Measurements from ENCODE around the gene STOX2.

DNA sequence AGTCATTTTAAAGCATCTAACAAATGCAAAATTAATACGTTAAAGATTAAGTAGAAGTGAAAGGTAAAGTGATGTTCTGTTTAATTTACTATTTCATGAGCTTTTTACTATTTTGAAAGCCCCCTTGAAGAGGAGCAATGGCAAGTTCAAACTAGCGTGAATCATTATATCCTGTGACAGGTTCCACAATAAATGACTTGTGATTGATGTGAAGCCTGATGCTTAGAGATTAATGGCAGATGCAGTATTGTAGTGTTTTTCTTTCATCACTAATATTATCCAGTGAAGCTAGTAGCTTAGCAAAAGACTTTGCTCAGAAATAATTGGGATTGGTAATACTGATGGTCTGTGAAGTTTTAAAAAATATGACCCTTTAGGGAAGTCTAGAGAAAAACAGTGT lies 57.3 kb downstream of the STOX2 start:
- TF ChIP-seq EZH2phosphoT487 (IDR thresholded peaks at IDR 0.05; ENCODE audit: insufficient read depth, low read depth) (no peak), EZH2 (IDR thresholded peaks at IDR 0.05; ENCODE audit: insufficient read depth, poor library complexity, severe bottlenecking) (no peak)
